Transverse colon (tissue), 4 donors: ENCODE data around the gene TMCC3. TPM values are rescaled to one million over a fixed set of nuclear protein-coding genes. Genes with fewer than 3 reads are reported as not detected.

Experiments
- DNase-seq: peaks from one replicate; pipeline ENCODE4 v3.0.0-alpha.2; 2019
- H3K27ac ChIP-seq, 4 donors: fragments of 200-600 bp; sonication (generic); 2 replicates each; pipeline ENCODE4 v1.5.1; 2016 to 2018; ENCODE audit warnings: inconsistent platforms in 4 of 4
- H3K27me3 ChIP-seq: fragments of 200-600 bp; sonication (generic); 2 replicates; pipeline ENCODE4 v1.5.1; 2017; ENCODE audit warnings: inconsistent platforms
- H3K36me3 ChIP-seq, 4 donors: fragments of 200-600 bp; sonication (generic); 2 replicates each; pipeline ENCODE4 v1.5.1; 2017 to 2019; ENCODE audit warnings: inconsistent platforms in 4 of 4
- H3K4me1 ChIP-seq, 4 donors: fragments of 200-600 bp; sonication (generic); 2 replicates each; pipeline ENCODE4 v1.5.1; 2017 to 2020; ENCODE audit warnings: inconsistent platforms in 4 of 4
- H3K4me3 ChIP-seq, 4 donors: fragments of 200-600 bp; sonication (generic); 1 replicate in 1 of 4; 2 replicates in 3 of 4; pipeline versions ENCODE4 v1.5.1 to v1.6.1; 2017 to 2019; ENCODE audit warnings: inconsistent platforms in 4 of 4
- H3K9me3 ChIP-seq, 2 donors: fragments of 200-600 bp; sonication (generic); 2 replicates each; pipeline ENCODE4 v1.5.1; 2017 to 2019; ENCODE audit warnings: inconsistent platforms in 2 of 2
- EP300 ChIP-seq: sonication (generic); formaldehyde crosslinking; IDR thresholded peaks from one replicate; pipeline ENCODE4 v1.6.1; 2017; ENCODE audit warnings: antibody characterized with exemption, low read depth
- POLR2A ChIP-seq: fragments of 450-650 bp; IDR thresholded peaks from one replicate; pipeline ENCODE4 v1.6.1; 2016; ENCODE audit warnings: antibody characterized with exemption, mild to moderate bottlenecking, moderate library complexity
- POLR2AphosphoS5 ChIP-seq, 3 donors: sonication (generic); formaldehyde crosslinking; IDR thresholded peaks; one replicate each; pipeline ENCODE4 v1.6.1; 2016; ENCODE audit warnings: antibody characterized with exemption in 3 of 3
- WGBS, 2 donors: methylation state at CpG; one replicate each; pipeline ENCODE4 v1.1.5; 2018; ENCODE audit warnings: low coverage in 1 of 2; 5-methylcytosine and 5-hydroxymethylcytosine counted together
- in situ Hi-C, 4 donors: fragments of 200-750 bp; cut with MboI; loops; one replicate each; pipeline versions ENCODE4 v1.15.0 to v1.15.1; 2017; ENCODE audit warnings: low sequenced_read_pairs in 3 of 4, low pct_ligation_motif_present in 1 of 4, low pct_unique_long_range_greater_than_20kb in 1 of 4
- intact Hi-C: fragments of 100-400 bp; cut with DNase I; formaldehyde crosslinking; loops from one replicate; pipeline ENCODE4 v1.15.1; 2023; ENCODE audit warnings: low total_unique reads
- total RNA-seq, 4 donors: library from RNA; depleted of rRNA; stranded (reverse); fragments of >200 nt; gene quantifications; one replicate each; pipeline ENCODE4 v1.1.0, GENCODE V29; 2016
- TF ChIP-seq, protein P1 (sequence below), 5 experiments: fragments of 200-600 bp in 3 of 5; fragments of 450-650 bp in 2 of 5; sonication (generic) in 3 of 5; IDR thresholded peaks; 1 replicate in 2 of 5; 2 replicates in 3 of 5; pipeline ENCODE4 v1.5.1; 2016 to 2017; ENCODE audit warnings: antibody characterized with exemption in 5 of 5, inconsistent platforms in 3 of 5, mild to moderate bottlenecking in 2 of 5, moderate library complexity in 1 of 5

TMCC3 gene
- total RNA-seq, 4 donors from 2014 or later = 6.4 to 79.3 (median 65.9) TPM

DNA sequence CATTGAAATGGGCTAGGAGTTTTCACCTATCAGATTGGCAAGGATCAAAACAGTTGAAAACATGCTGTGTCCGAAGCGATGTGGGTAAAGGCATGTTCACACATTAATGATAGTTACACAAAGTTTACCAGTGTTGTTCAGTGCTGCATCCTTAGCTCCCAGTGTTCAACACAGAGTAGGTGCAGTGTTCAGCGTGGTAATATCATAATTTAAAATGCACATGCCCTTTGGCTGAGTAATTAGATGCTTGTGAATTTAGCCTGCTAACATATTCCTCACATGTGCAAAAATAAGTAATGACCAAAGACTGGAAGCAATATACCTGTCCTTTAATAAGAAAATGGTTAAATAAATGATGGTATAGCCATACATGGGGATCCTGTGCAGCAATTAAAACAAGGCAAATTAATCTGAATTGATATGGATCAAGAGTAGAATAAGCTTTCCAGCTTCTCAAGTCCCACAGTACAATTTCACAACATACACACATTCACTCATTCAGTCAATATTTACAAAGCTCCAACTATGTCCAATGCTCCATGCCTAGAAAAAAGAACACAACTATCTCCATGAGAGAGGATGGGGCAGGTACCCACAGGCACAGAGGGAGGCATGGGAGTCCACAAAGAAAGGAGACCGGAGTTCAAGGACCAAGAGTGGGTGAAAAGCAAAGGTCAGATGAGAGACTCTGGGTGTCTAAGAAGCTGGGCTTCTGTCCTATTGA is 12.8 kb downstream of the TMCC3 start:
- TF ChIP-seq POLR2AphosphoS5 (IDR thresholded peaks at IDR 0.05) = no peak
- no peak for TF ChIP-seq POLR2A
- TF ChIP-seq, protein P1, sequence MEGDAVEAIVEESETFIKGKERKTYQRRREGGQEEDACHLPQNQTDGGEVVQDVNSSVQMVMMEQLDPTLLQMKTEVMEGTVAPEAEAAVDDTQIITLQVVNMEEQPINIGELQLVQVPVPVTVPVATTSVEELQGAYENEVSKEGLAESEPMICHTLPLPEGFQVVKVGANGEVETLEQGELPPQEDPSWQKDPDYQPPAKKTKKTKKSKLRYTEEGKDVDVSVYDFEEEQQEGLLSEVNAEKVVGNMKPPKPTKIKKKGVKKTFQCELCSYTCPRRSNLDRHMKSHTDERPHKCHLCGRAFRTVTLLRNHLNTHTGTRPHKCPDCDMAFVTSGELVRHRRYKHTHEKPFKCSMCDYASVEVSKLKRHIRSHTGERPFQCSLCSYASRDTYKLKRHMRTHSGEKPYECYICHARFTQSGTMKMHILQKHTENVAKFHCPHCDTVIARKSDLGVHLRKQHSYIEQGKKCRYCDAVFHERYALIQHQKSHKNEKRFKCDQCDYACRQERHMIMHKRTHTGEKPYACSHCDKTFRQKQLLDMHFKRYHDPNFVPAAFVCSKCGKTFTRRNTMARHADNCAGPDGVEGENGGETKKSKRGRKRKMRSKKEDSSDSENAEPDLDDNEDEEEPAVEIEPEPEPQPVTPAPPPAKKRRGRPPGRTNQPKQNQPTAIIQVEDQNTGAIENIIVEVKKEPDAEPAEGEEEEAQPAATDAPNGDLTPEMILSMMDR (IDR thresholded peaks at IDR 0.05) = no peak
- no peak for TF ChIP-seq EP300
- Histone ChIP-seq H3K27me3 (no peaks in the 10 kb centered on the region), H3K27ac (no peak overlapping the region), H3K4me1 (peaks cover 0 to 6% (median 2%) of the 10 kb centered on the region in 4 donors), H3K9me3 (no peaks in the 10 kb centered on the region), H3K36me3 (no peaks in the 10 kb centered on the region), H3K4me3 (no peak overlapping the region)
- 97 to 98% methylated on average over 4 of the region's 4 CpGs for WGBS, 2 donors
- in situ Hi-C loops = no loop called here
- DNase-seq = no peak
- intact Hi-C loops = no loop called here

DNA sequence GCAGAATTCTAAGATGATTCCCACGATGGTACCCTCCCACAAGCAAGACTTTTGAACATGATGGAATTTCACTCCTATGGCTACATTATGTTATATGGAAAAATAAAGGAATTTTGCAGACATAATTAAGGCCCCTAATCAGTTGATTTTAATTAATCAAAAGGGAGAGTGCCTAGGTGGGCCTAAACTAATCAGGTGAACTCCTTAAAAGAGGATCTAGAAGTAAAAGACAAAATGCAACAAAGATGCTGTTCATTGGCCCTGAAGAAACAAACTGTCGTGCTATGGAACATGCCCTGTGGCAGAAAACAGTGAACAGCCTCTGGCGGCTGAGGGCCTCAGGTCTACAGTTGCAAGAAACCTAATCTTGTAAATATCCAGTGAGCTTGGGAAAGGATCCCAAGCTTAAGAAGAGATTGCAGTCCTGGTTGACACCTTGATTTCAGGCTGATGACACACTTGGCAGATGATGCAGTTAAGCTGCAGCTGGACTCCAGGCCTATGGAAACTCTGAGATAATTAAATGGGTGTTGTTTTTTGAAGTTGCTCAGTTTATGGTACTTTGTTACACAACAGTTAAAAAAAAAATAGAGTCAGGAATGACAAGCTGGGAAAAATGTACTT is 13.8 kb downstream of the TMCC3 start:
- in situ Hi-C loops = no loop called here
- no peak for DNase-seq
- H3K36me3 ChIP-seq = no peaks in the 10 kb centered on the region
- WGBS, 2 donors = 52 to 70% methylated on average over 2 to 3 of the region's 3 CpGs
- no peak for TF ChIP-seq EP300
- no peak for TF ChIP-seq POLR2A
- TF ChIP-seq POLR2AphosphoS5 (IDR thresholded peaks at IDR 0.05) = no peak
- TF ChIP-seq, protein P1 (IDR thresholded peaks at IDR 0.05) = no peak
- no peaks in the 10 kb centered on the region for H3K27me3 ChIP-seq
- peaks cover 0 to 6% (median 2%) of the 10 kb centered on the region in 4 donors for H3K4me1 ChIP-seq
- H3K27ac ChIP-seq = no peak overlapping the region
- intact Hi-C loops = no loop called here
- H3K4me3 ChIP-seq = no peak overlapping the region
- no peaks in the 10 kb centered on the region for H3K9me3 ChIP-seq

DNA sequence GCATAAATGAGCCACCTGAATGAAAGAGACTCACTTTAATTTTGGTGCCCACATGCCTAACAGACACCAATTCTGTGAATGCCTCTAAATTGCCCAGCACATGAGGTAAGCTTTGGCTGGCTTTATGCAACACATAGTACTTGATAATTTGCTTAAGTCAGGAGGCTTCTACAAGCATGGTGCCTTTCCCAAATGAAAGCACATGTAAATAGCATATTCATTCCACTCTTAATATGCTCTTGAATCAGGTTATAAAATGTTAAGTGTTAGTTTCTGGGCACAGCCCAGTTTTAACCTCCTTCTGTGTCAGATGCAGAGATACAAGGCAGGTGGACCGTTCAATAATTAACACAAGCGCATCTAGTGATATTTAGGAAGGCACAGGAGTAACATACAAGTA is 15.6 kb downstream of the TMCC3 start:
- in situ Hi-C loops = no loop called here

DNA sequence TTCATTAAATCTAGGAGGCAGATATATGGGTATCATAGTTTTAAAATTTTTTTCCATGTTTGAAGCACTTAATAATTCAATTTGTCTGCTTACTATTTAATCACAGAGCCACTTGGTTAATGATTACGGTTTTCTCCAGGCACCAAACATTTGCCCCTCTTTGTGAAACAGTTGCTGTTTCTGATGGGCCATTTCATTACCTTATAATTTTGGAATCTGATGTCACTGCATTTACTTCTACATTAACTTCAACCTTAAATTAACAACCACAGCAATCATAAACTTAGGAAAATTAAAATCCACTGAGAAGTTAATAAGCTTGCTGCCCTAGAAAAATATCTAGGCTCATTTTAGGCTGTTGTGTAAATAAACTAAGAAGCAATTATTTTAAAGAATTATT is 17.0 kb downstream of the TMCC3 start:
- in situ Hi-C loops = no loop called here
- Histone ChIP-seq H3K4me3 (no peak overlapping the region), H3K36me3 (no peaks in the 10 kb centered on the region), H3K9me3 (no peaks in the 10 kb centered on the region), H3K27ac (no peak overlapping the region), H3K27me3 (no peaks in the 10 kb centered on the region), H3K4me1 (peaks cover 0 to 6% (median 2%) of the 10 kb centered on the region in 4 donors)
- no peak for DNase-seq
- TF ChIP-seq POLR2A = no peak
- TF ChIP-seq EP300 = no peak
- TF ChIP-seq, protein P1 (IDR thresholded peaks at IDR 0.05) = no peak
- TF ChIP-seq POLR2AphosphoS5 (IDR thresholded peaks at IDR 0.05) = no peak
- intact Hi-C loops = no loop called here
- 92 to 100% methylated on average over 1 of the region's 1 CpG for WGBS, 2 donors

More for the DNA sequence above, 15.6 kb downstream of the TMCC3 start:
- Histone ChIP-seq H3K4me3 (no peak overlapping the region), H3K36me3 (no peaks in the 10 kb centered on the region), H3K9me3 (no peaks in the 10 kb centered on the region), H3K27ac (no peak overlapping the region), H3K4me1 (peaks cover 0 to 6% (median 2%) of the 10 kb centered on the region in 4 donors), H3K27me3 (no peaks in the 10 kb centered on the region)
- DNase-seq = no peak
- TF ChIP-seq EP300 (no peak), POLR2AphosphoS5 (IDR thresholded peaks at IDR 0.05) (no peak), POLR2A (no peak)
- TF ChIP-seq, protein P1 (IDR thresholded peaks at IDR 0.05) = no peak
- 79 to 88% methylated on average over 2 of the region's 2 CpGs for WGBS, 2 donors
- intact Hi-C loops = no loop called here
